ENCODE data around the gene RASGRF2. TPM values are rescaled to one million over a fixed set of nuclear protein-coding genes. Genes with fewer than 3 reads are reported as not detected.

RASGRF2 gene
- total and polyA plus RNA-seq, 2 of the 13 experiments (the other 11 are each of a cell fraction or from before 2014, with no cell fraction given), result 23.6 to 29.0 TPM

- TF ChIP-seq, protein P1, sequence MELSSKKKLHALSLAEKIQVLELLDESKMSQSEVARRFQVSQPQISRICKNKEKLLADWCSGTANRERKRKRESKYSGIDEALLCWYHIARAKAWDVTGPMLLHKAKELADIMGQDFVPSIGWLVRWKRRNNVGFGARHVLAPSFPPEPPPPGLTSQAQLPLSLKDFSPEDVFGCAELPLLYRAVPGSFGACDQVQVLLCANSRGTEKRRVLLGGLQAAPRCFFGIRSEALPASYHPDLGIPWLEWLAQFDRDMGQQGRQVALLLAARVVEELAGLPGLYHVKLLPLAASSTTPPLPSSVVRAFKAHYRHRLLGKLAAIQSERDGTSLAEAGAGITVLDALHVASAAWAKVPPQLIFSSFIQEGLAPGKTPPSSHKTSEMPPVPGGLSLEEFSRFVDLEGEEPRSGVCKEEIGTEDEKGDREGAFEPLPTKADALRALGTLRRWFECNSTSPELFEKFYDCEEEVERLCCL (CRISPR knock-in tag; IDR thresholded peaks at IDR 0.05; ENCODE audit: borderline replicate concordance), result no peak
- TF ChIP-seq NCOA1 (CRISPR knock-in tag; IDR thresholded peaks at IDR 0.05) (no peak), TAF1 (CRISPR knock-in tag; IDR thresholded peaks at IDR 0.05) (no peak)
Measured at GRCh38 chr5:80989883-80990282, 29.7 kb downstream of the RASGRF2 start (continued).

DNA sequence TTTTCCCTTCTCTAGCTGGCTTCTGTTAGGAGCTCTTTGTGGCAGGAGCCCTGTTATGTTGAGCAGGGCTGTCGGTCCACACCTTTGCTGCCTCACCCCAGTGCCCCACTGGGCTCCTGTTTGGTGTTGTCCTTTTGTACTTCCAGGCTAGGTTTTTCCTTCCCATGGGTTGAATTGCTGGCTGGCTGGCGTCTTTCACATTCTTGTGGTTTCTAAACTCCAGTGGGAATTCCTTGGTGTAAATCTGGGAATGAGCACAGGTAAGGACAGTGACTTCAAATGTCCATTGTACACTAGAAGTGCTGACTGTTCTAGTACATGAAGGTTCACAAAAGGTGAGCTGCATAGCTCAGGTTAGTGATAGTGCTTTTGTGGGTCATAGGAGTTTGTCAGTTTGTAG lies 30.4 kb downstream of the RASGRF2 start:
- Histone ChIP-seq H3K4me3 (replicated peaks in 1 of 3; ENCODE audit: insufficient read depth in 1 of 3, low read depth in 2 of 3, low read length in 3 of 3) (no peak overlapping the region), H3K4me1 (ENCODE audit: insufficient read depth, low read length) (peaks cover 60% of the 10 kb centered on the region), H3K27me3 (ENCODE audit: control insufficient read depth in 1 of 2, insufficient read depth in 2 of 2, low read length in 2 of 2) (no peaks in the 10 kb centered on the region), H4K20me1 (ENCODE audit: insufficient read depth, low read length) (no peaks in the 10 kb centered on the region; the same call in 1 of the 2 replicates), H3K36me3 (replicated peaks in 1 of 2; ENCODE audit: control insufficient read depth in 1 of 2, insufficient read depth in 2 of 2, low read length in 2 of 2) (no peaks in the 10 kb centered on the region), H3K4me2 (ENCODE audit: low read depth, low read length) (no peak overlapping the region), H3K9me3 (ENCODE audit: low read length) (no peaks in the 10 kb centered on the region), H3K79me2 (ENCODE audit: insufficient read depth, low read length) (peaks cover 82% of the 10 kb centered on the region), H2AFZ (ENCODE audit: low read length) (no peak overlapping the region), H3K27ac (ENCODE audit: extremely low read length, insufficient read depth, low read length) (no peak overlapping the region), H3K9ac (ENCODE audit: insufficient read depth, low read depth, low read length) (no peak overlapping the region)
- CTCF ChIA-PET (ENCODE audit: low intra/inter-chr PET ratio, low total read pairs), result no interaction called here
- TF ChIP-seq ZNF256 (CRISPR knock-in tag; conservative IDR thresholded peaks at IDR 0.05), result no peak
- no peak for TF ChIP-seq HOXA3 (CRISPR knock-in tag; IDR thresholded peaks at IDR 0.05)
- no peak for TF ChIP-seq HMGA1 (CRISPR knock-in tag; conservative IDR thresholded peaks at IDR 0.05)
- no peak for TF ChIP-seq ZNF432 (CRISPR knock-in tag; IDR thresholded peaks at IDR 0.05; ENCODE audit: borderline replicate concordance)
- TF ChIP-seq, protein P2, sequence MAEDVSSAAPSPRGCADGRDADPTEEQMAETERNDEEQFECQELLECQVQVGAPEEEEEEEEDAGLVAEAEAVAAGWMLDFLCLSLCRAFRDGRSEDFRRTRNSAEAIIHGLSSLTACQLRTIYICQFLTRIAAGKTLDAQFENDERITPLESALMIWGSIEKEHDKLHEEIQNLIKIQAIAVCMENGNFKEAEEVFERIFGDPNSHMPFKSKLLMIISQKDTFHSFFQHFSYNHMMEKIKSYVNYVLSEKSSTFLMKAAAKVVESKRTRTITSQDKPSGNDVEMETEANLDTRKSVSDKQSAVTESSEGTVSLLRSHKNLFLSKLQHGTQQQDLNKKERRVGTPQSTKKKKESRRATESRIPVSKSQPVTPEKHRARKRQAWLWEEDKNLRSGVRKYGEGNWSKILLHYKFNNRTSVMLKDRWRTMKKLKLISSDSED (CRISPR knock-in tag; IDR thresholded peaks at IDR 0.05), result no peak
- TF ChIP-seq SETDB1 (CRISPR knock-in tag; IDR thresholded peaks at IDR 0.05; ENCODE audit: borderline replicate concordance), result no peak
- TF ChIP-seq, protein P3, sequence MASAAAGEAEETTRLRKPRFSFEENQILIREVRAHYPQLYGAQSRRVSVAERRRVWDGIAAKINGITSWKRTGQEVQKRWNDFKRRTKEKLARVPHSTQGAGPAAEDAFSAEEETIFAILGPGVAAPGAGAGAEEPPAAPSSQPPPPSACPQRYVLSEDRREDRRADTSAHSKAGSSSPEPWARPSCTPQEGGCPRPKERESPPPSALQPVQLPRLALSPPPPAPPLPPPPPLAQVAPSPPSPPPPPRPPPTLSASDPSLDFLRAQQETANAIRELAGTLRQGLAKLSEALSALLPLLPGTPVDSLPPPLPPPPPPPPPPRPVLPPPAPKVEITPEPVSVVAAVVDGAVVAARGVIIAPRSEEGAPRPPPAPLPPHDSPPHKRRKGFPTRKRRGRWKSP (CRISPR knock-in tag; IDR thresholded peaks at IDR 0.05), result no peak
- no peak for TF ChIP-seq PITX1 (CRISPR knock-in tag; IDR thresholded peaks at IDR 0.05)
- TF ChIP-seq ZFP82 (CRISPR knock-in tag; IDR thresholded peaks at IDR 0.05; ENCODE audit: borderline replicate concordance), result no peak
- TF ChIP-seq ETV6 (CRISPR knock-in tag; conservative IDR thresholded peaks at IDR 0.05), result no peak
- TF ChIP-seq, protein P4, sequence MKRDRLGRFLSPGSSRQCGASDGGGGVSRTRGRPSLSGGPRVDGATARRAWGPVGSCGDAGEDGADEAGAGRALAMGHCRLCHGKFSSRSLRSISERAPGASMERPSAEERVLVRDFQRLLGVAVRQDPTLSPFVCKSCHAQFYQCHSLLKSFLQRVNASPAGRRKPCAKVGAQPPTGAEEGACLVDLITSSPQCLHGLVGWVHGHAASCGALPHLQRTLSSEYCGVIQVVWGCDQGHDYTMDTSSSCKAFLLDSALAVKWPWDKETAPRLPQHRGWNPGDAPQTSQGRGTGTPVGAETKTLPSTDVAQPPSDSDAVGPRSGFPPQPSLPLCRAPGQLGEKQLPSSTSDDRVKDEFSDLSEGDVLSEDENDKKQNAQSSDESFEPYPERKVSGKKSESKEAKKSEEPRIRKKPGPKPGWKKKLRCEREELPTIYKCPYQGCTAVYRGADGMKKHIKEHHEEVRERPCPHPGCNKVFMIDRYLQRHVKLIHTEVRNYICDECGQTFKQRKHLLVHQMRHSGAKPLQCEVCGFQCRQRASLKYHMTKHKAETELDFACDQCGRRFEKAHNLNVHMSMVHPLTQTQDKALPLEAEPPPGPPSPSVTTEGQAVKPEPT (CRISPR knock-in tag; IDR thresholded peaks at IDR 0.05; ENCODE audit: low read depth), result no peak
- TF ChIP-seq MTA3 (CRISPR knock-in tag; IDR thresholded peaks at IDR 0.05), result no peak
- TF ChIP-seq HOXA7 (CRISPR knock-in tag; IDR thresholded peaks at IDR 0.05), result no peak
- TF ChIP-seq ZSCAN22 (CRISPR knock-in tag; IDR thresholded peaks at IDR 0.05), result no peak
- BruUV-seq (replicated peaks), result no TSS peak
- POLR2A ChIA-PET, result no interaction called here
- FAIRE-seq, result peak; percentile 28
- DNase-seq (ENCODE audit: low spot score), result no peak
- ATAC-seq, result peak; percentile 44
- intact Hi-C loops (cut with micrococcal nuclease; ENCODE audit: unreplicated experiment) (no loop called here), in situ Hi-C loops (cut with HindIII; ENCODE audit: extremely low pct_ligation_motif_present, low pct_unique_long_range_greater_than_20kb) (no loop called here)
- 83% methylated on average over 2 of the region's 2 CpGs for WGBS (ENCODE audit: low lambda C conversion rate)

All from HepG2 (cell line).